ENCODE results near the gene ZNF507. TPM values are rescaled to one million over a fixed set of nuclear protein-coding genes. Genes with fewer than 3 reads are reported as not detected.

ZNF507 gene
- total RNA-seq, 2 experiments from 2014 or later = 13.3 to 35.0 TPM

DNA sequence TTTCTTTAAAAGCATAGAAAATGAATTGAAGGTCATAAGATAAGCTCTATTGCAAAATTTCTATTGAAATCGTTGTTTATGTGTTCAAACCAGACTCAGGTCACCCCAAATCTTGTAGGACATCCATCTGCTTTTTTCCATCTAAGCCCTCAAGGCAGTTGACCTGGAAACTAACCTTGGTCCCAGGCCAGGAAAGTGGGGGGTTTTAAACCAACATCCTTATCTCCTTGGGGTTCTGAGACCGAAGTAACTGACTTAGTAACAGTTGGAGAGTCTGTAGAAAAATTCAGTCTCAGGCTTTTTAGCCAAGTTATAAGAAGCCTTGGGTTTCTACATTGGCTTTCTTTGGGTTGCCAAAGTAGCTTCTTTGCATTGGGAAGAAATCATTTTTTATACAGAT lies 23.4 kb downstream of the ZNF507 start:
- Histone ChIP-seq H3K4me2 (ENCODE audit: low read length) (no peak overlapping the region), H3K36me3 (ENCODE audit: insufficient read depth, low read length) (peaks cover 96% of the 10 kb centered on the region), H2AFZ (ENCODE audit: low read length) (no peak overlapping the region), H3K4me3 (ENCODE audit: low read depth, low read length, poor library complexity, severe bottlenecking) (no peak overlapping the region), H3K27ac (ENCODE audit: low read depth, low read length, poor library complexity, severe bottlenecking) (no peak overlapping the region), H3K79me2 (ENCODE audit: insufficient read depth, low read depth, low read length) (peaks cover 67% of the 10 kb centered on the region; the same call in 1 of the 2 replicates), H3K9me3 (ENCODE audit: low read length) (no peaks in the 10 kb centered on the region), H4K20me1 (ENCODE audit: insufficient read depth, low read length) (peaks cover 5% of the 10 kb centered on the region; the same call in 1 of the 2 replicates), H3K9me2 (ENCODE audit: insufficient read depth, low read length) (no peaks in the 10 kb centered on the region), H3K4me1 (ENCODE audit: insufficient read depth, low read length, poor library complexity, severe bottlenecking) (no peaks in the 10 kb centered on the region)
- no TSS peak for BruUV-seq (replicated peaks)
- ChIA-PET CTCF (ENCODE audit: unreplicated experiment) (no interaction called here), POLR2A (interaction anchor here (1.8 kb wide), 1 partner anchor 11 kb away, joined by 7 read pairs; no protein-coding TSS in a partner anchor)
- intact Hi-C loops (cut with micrococcal nuclease; ENCODE audit: unreplicated experiment) = no loop called here
- TF ChIP-seq, protein P1, sequence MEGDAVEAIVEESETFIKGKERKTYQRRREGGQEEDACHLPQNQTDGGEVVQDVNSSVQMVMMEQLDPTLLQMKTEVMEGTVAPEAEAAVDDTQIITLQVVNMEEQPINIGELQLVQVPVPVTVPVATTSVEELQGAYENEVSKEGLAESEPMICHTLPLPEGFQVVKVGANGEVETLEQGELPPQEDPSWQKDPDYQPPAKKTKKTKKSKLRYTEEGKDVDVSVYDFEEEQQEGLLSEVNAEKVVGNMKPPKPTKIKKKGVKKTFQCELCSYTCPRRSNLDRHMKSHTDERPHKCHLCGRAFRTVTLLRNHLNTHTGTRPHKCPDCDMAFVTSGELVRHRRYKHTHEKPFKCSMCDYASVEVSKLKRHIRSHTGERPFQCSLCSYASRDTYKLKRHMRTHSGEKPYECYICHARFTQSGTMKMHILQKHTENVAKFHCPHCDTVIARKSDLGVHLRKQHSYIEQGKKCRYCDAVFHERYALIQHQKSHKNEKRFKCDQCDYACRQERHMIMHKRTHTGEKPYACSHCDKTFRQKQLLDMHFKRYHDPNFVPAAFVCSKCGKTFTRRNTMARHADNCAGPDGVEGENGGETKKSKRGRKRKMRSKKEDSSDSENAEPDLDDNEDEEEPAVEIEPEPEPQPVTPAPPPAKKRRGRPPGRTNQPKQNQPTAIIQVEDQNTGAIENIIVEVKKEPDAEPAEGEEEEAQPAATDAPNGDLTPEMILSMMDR (conservative IDR thresholded peaks at IDR 0.05; ENCODE audit: low read length) = no peak
- TF ChIP-seq EZH2phosphoT487 (IDR thresholded peaks at IDR 0.05; ENCODE audit: borderline replicate concordance, low read depth, low read length) = no peak
- no peak for DNase-seq (ENCODE audit: low spot score)

DNA sequence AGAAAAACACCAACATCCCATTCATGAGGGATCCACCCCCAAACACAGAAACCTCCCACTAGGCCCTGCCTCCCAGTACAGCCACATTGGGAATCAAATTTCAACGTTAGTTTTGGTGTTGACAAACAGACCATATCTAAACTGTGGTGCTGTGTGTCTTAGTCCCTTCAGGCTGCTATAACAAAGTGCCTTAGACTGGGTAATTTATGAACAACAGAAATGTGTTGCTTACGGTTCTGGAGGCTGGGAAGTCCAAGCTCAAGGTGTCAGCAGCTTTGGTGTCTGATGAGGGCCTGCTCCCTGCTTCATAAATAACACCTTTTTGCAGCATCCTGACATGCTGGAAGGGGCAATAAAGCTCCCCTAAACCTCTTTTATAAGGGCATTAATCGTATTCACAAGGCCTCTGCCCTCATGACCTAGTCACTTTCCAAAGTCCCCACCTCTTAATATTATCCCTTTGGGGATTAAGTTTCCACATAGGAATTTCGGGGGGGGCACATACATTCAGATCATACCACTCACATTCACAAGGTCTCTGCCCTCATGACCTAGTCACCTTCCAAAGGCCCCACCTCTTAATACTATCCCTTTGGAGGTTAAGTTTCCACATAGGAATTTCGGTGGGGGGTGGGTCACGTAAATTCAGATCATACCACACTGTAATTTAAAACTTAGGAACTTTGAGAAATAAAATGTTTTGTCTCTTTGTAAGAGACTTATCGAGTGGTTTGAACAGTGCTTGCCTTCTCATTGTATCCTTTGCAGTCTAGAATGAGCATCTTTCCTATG lies 27.5 kb downstream of the ZNF507 start:
- POLR2A ChIA-PET = no interaction called here
- H3K36me3 ChIP-seq (ENCODE audit: insufficient read depth, low read length) = peaks cover 91% of the 10 kb centered on the region
- CTCF ChIA-PET (ENCODE audit: unreplicated experiment) = no interaction called here
- no peaks in the 10 kb centered on the region for H3K9me2 ChIP-seq (ENCODE audit: insufficient read depth, low read length)
- no peaks in the 10 kb centered on the region for H3K4me1 ChIP-seq (ENCODE audit: insufficient read depth, low read length, poor library complexity, severe bottlenecking)
- TF ChIP-seq, protein P1 (conservative IDR thresholded peaks at IDR 0.05; ENCODE audit: low read length) = no peak
- TF ChIP-seq EZH2phosphoT487 (IDR thresholded peaks at IDR 0.05; ENCODE audit: borderline replicate concordance, low read depth, low read length) = no peak
- intact Hi-C loops (cut with micrococcal nuclease; ENCODE audit: unreplicated experiment) = no loop called here
- no peak for DNase-seq (ENCODE audit: low spot score)
- no TSS peak for BruUV-seq (replicated peaks)
- H3K9me3 ChIP-seq (ENCODE audit: low read length) = no peaks in the 10 kb centered on the region
- no peak overlapping the region for H3K4me2 ChIP-seq (ENCODE audit: low read length)
- 0 out of 2 replicates have a peak, but pooled peaks cover 5% of the 10 kb centered on the region for H4K20me1 ChIP-seq (ENCODE audit: insufficient read depth, low read length)
- H2AFZ ChIP-seq (ENCODE audit: low read length) = no peak overlapping the region
- H3K79me2 ChIP-seq (ENCODE audit: insufficient read depth, low read depth, low read length) = peaks cover 45% of the 10 kb centered on the region; the same call in 1 of the 2 replicates
- no peak overlapping the region for H3K27ac ChIP-seq (ENCODE audit: low read depth, low read length, poor library complexity, severe bottlenecking)
- no peak overlapping the region for H3K4me3 ChIP-seq (ENCODE audit: low read depth, low read length, poor library complexity, severe bottlenecking)

All from OCI-LY7 (cell line).